BE2C (cell line): ENCODE data around the gene CHI3L1.

Experiments
- DNase-seq: peaks from one replicate; pipeline ENCODE4 v3.0.0-alpha.2; 2020
- H3K27me3 ChIP-seq: fragments of 250-450 bp; sonication (Bioruptor Pico); 2 replicates; pipeline ENCODE4 v1.5.1; 2020; ENCODE audit warnings: mild to moderate bottlenecking
- H3K36me3 ChIP-seq: fragments of 250-450 bp; sonication (Bioruptor Pico); 2 replicates; pipeline ENCODE4 v1.5.1; 2020; ENCODE audit warnings: mild to moderate bottlenecking
- H3K4me1 ChIP-seq: fragments of 250-450 bp; sonication (Bioruptor Pico); 2 replicates; pipeline ENCODE4 v1.5.1; 2020
- H3K4me3 ChIP-seq: 2 replicates; pipeline ENCODE4 v1.5.1; 2011; ENCODE audit warnings: low read depth, low read length
- H3K9me3 ChIP-seq: fragments of 250-450 bp; sonication (Bioruptor Pico); 2 replicates; pipeline ENCODE4 v1.5.1; 2020
- CTCF ChIP-seq: IDR thresholded peaks from 2 replicates; pipeline ENCODE4 v1.5.1; 2012; ENCODE audit warnings: mild to moderate bottlenecking, low read depth, low read length

CHI3L1 gene

GRCh38 chr1:203140743-203141520 lies 45.6 kb downstream of the CHI3L1 start:
- no peaks in the 10 kb centered on the region for H3K36me3 ChIP-seq
- peak; percentile 83 for DNase-seq
- H3K4me1 ChIP-seq: peaks cover 35% of the 10 kb centered on the region
- no peaks in the 10 kb centered on the region for H3K27me3 ChIP-seq
- no peak for TF ChIP-seq CTCF
- no peaks in the 10 kb centered on the region for H3K9me3 ChIP-seq
- no peak overlapping the region; the same call in 1 of the 2 replicates for H3K4me3 ChIP-seq

GRCh38 chr1:203139976-203140475 lies 46.5 kb downstream of the CHI3L1 start:
- no peaks in the 10 kb centered on the region for H3K27me3 ChIP-seq
- H3K9me3 ChIP-seq: no peaks in the 10 kb centered on the region
- DNase-seq: no peak
- TF ChIP-seq CTCF: no peak
- H3K4me1 ChIP-seq: peaks cover 33% of the 10 kb centered on the region
- H3K36me3 ChIP-seq: no peaks in the 10 kb centered on the region
- H3K4me3 ChIP-seq: no peak overlapping the region

- H3K4me3 ChIP-seq: no peak overlapping the region
- H3K9me3 ChIP-seq: no peaks in the 10 kb centered on the region
- no peak for DNase-seq
- no peaks in the 10 kb centered on the region for H3K27me3 ChIP-seq
- H3K36me3 ChIP-seq: no peaks in the 10 kb centered on the region
- no peak for TF ChIP-seq CTCF
- H3K4me1 ChIP-seq: peaks cover 27% of the 10 kb centered on the region
Observed at GRCh38 chr1:203138066-203138465, 48.4 kb downstream of the CHI3L1 start.

- Histone ChIP-seq H3K36me3 (no peaks in the 10 kb centered on the region), H3K4me3 (no peak overlapping the region), H3K27me3 (no peaks in the 10 kb centered on the region), H3K4me1 (peaks cover 20% of the 10 kb centered on the region), H3K9me3 (no peaks in the 10 kb centered on the region)
- no peak for DNase-seq
- TF ChIP-seq CTCF: no peak
Observed at GRCh38 chr1:203137324-203137723, 49.2 kb downstream of the CHI3L1 start.

GRCh38 chr1:203136409-203137042 lies 50.0 kb downstream of the CHI3L1 start:
- Histone ChIP-seq H3K9me3 (no peaks in the 10 kb centered on the region), H3K4me3 (no peak overlapping the region), H3K4me1 (peaks cover 13% of the 10 kb centered on the region), H3K36me3 (no peaks in the 10 kb centered on the region), H3K27me3 (no peaks in the 10 kb centered on the region)
- DNase-seq: peak; percentile 46
- TF ChIP-seq CTCF: peak; percentile 23; the same call in 1 of the 2 replicates
